Measurements from ENCODE around the gene GATB.

GATB gene

GRCh38 chr4:151782296-151782695 lies 21.5 kb upstream of the GATB start:
- no peak overlapping the region for H2BK120ac ChIP-seq (ENCODE audit: low read depth, low read length)
- no peak overlapping the region for H3K27ac ChIP-seq (replicated peaks; ENCODE audit: low read length)
- H2BK12ac ChIP-seq (ENCODE audit: low read length) = no peak overlapping the region
- H3K9ac ChIP-seq (ENCODE audit: low read depth, low read length, poor library complexity) = no peak overlapping the region
- H3K27me3 ChIP-seq (ENCODE audit: control insufficient read depth in 3 of 3, insufficient read depth in 3 of 3, low read depth in 1 of 3, low read length in 3 of 3) = peaks cover 0 to 6% (median 0%) of the 10 kb centered on the region in 3 experiments
- no peaks in the 10 kb centered on the region for H3K79me1 ChIP-seq (ENCODE audit: low read depth, low read length)
- no peak overlapping the region for H3K4me3 ChIP-seq (ENCODE audit: low read length in 2 of 2)
- no peak overlapping the region for H4K91ac ChIP-seq (ENCODE audit: low read depth, low read length, poor library complexity)
- DNase-seq (ENCODE audit: low spot score) = no peak
- no peak overlapping the region for H3K4me2 ChIP-seq (ENCODE audit: insufficient read depth, low read length, poor library complexity, severe bottlenecking)
- no peaks in the 10 kb centered on the region for H3K9me3 ChIP-seq (replicated peaks in 1 of 2; ENCODE audit: control insufficient read depth in 2 of 2, insufficient read depth in 1 of 2, low read depth in 1 of 2, low read length in 2 of 2)
- no peak overlapping the region for H2AK5ac ChIP-seq (ENCODE audit: low read depth, low read length)
- no peak overlapping the region for H2BK15ac ChIP-seq (ENCODE audit: low read length)
- H2BK5ac ChIP-seq (ENCODE audit: low read length) = no peak overlapping the region
- H3K14ac ChIP-seq (ENCODE audit: low read length) = no peak overlapping the region
- H4K8ac ChIP-seq (ENCODE audit: low read depth, low read length) = no peak overlapping the region
- H3K23ac ChIP-seq (ENCODE audit: low read depth, low read length, poor library complexity) = no peak overlapping the region
- no CpG with 5 or more reads among the region's 1 CpG for WGBS, 2 donors (ENCODE audit: extremely low coverage in 2 of 2, insufficient read length in 2 of 2, insufficient replicate concordance in 1 of 2)
- H3K4me1 ChIP-seq (ENCODE audit: control insufficient read depth in 2 of 2, insufficient read depth in 1 of 2, low read depth in 1 of 2, low read length in 2 of 2) = peaks cover 0 to 6% of the 10 kb centered on the region in 2 donors
- H3K4ac ChIP-seq (ENCODE audit: low read length) = no peak overlapping the region
- H3K36me3 ChIP-seq (replicated peaks in 1 of 2; ENCODE audit: control insufficient read depth in 2 of 2, insufficient read depth in 2 of 2, low read length in 2 of 2) = no peaks in the 10 kb centered on the region
- H2AFZ ChIP-seq (ENCODE audit: low read length) = no peak overlapping the region
- H3K18ac ChIP-seq (ENCODE audit: low read length) = no peak overlapping the region

- Histone ChIP-seq H4K91ac (ENCODE audit: low read depth, low read length, poor library complexity) (no peak overlapping the region), H3K14ac (ENCODE audit: low read length) (no peak overlapping the region), H3K36me3 (replicated peaks in 1 of 2; ENCODE audit: control insufficient read depth in 2 of 2, insufficient read depth in 2 of 2, low read length in 2 of 2) (no peaks in the 10 kb centered on the region), H3K4ac (ENCODE audit: low read length) (no peak overlapping the region), H3K27ac (replicated peaks; ENCODE audit: low read length) (no peak overlapping the region), H2AK5ac (ENCODE audit: low read depth, low read length) (no peak overlapping the region), H3K4me3 (ENCODE audit: low read length in 2 of 2) (no peak overlapping the region), H3K9me3 (replicated peaks in 1 of 2; ENCODE audit: control insufficient read depth in 2 of 2, insufficient read depth in 1 of 2, low read depth in 1 of 2, low read length in 2 of 2) (no peaks in the 10 kb centered on the region), H4K8ac (ENCODE audit: low read depth, low read length) (no peak overlapping the region), H3K4me2 (ENCODE audit: insufficient read depth, low read length, poor library complexity, severe bottlenecking) (no peak overlapping the region), H2AFZ (ENCODE audit: low read length) (no peak overlapping the region), H3K9ac (ENCODE audit: low read depth, low read length, poor library complexity) (no peak overlapping the region), H2BK15ac (ENCODE audit: low read length) (no peak overlapping the region), H3K79me1 (ENCODE audit: low read depth, low read length) (no peaks in the 10 kb centered on the region), H2BK120ac (ENCODE audit: low read depth, low read length) (no peak overlapping the region), H3K27me3 (ENCODE audit: control insufficient read depth in 3 of 3, insufficient read depth in 3 of 3, low read depth in 1 of 3, low read length in 3 of 3) (peaks cover 0 to 6% (median 0%) of the 10 kb centered on the region in 3 experiments), H3K18ac (ENCODE audit: low read length) (no peak overlapping the region), H2BK5ac (ENCODE audit: low read length) (no peak overlapping the region), H3K23ac (ENCODE audit: low read depth, low read length, poor library complexity) (no peak overlapping the region), H2BK12ac (ENCODE audit: low read length) (no peak overlapping the region), H3K4me1 (ENCODE audit: control insufficient read depth in 2 of 2, insufficient read depth in 1 of 2, low read depth in 1 of 2, low read length in 2 of 2) (peaks cover 0 to 3% of the 10 kb centered on the region in 2 donors)
- DNase-seq (ENCODE audit: low spot score) = no peak
- whole genome bisulfite sequencing, 2 donors (ENCODE audit: extremely low coverage in 2 of 2, insufficient read length in 2 of 2, insufficient replicate concordance in 1 of 2) = no CpG with 5 or more reads among the region's 5 CpGs
These were observed 20.2 kb upstream of the GATB start for GRCh38 chr4:151781026-151781425.

- H3K4me2 ChIP-seq (ENCODE audit: insufficient read depth, low read length, poor library complexity, severe bottlenecking) = no peak overlapping the region
- no peaks in the 10 kb centered on the region for H3K36me3 ChIP-seq (replicated peaks in 1 of 2; ENCODE audit: control insufficient read depth in 2 of 2, insufficient read depth in 2 of 2, low read length in 2 of 2)
- no peak overlapping the region for H3K9ac ChIP-seq (ENCODE audit: low read depth, low read length, poor library complexity)
- H3K9me3 ChIP-seq (replicated peaks in 1 of 2; ENCODE audit: control insufficient read depth in 2 of 2, insufficient read depth in 1 of 2, low read depth in 1 of 2, low read length in 2 of 2) = no peaks in the 10 kb centered on the region
- H4K8ac ChIP-seq (ENCODE audit: low read depth, low read length) = no peak overlapping the region
- H2BK5ac ChIP-seq (ENCODE audit: low read length) = no peak overlapping the region
- no peak overlapping the region for H2BK12ac ChIP-seq (ENCODE audit: low read length)
- no peak overlapping the region for H3K14ac ChIP-seq (ENCODE audit: low read length)
- H4K91ac ChIP-seq (ENCODE audit: low read depth, low read length, poor library complexity) = no peak overlapping the region
- H3K79me1 ChIP-seq (ENCODE audit: low read depth, low read length) = no peaks in the 10 kb centered on the region
- H3K4ac ChIP-seq (ENCODE audit: low read length) = no peak overlapping the region
- no peak overlapping the region for H3K23ac ChIP-seq (ENCODE audit: low read depth, low read length, poor library complexity)
- no peak for DNase-seq (ENCODE audit: low spot score)
- H3K27me3 ChIP-seq (ENCODE audit: control insufficient read depth in 3 of 3, insufficient read depth in 3 of 3, low read depth in 1 of 3, low read length in 3 of 3) = peaks cover 0 to 6% (median 0%) of the 10 kb centered on the region in 3 experiments
- no peak overlapping the region for H2BK15ac ChIP-seq (ENCODE audit: low read length)
- no peaks in the 10 kb centered on the region for H3K4me1 ChIP-seq (ENCODE audit: control insufficient read depth in 2 of 2, insufficient read depth in 1 of 2, low read depth in 1 of 2, low read length in 2 of 2)
- WGBS, 2 donors (ENCODE audit: extremely low coverage in 2 of 2, insufficient read length in 2 of 2, insufficient replicate concordance in 1 of 2) = no CpG with 5 or more reads among the region's 1 CpG
- H3K18ac ChIP-seq (ENCODE audit: low read length) = no peak overlapping the region
- H2AK5ac ChIP-seq (ENCODE audit: low read depth, low read length) = no peak overlapping the region
- no peak overlapping the region for H2AFZ ChIP-seq (ENCODE audit: low read length)
- H2BK120ac ChIP-seq (ENCODE audit: low read depth, low read length) = no peak overlapping the region
- H3K27ac ChIP-seq (replicated peaks; ENCODE audit: low read length) = no peak overlapping the region
- no peak overlapping the region for H3K4me3 ChIP-seq (ENCODE audit: low read length in 2 of 2)
These were observed 16.7 kb upstream of the GATB start for GRCh38 chr4:151777471-151777870.

GRCh38 chr4:151774324-151774723 lies 13.5 kb upstream of the GATB start:
- no peak overlapping the region for H3K4me3 ChIP-seq (ENCODE audit: low read length in 2 of 2)
- no peak overlapping the region for H3K23ac ChIP-seq (ENCODE audit: low read depth, low read length, poor library complexity)
- no peak overlapping the region for H4K8ac ChIP-seq (ENCODE audit: low read depth, low read length)
- no peak overlapping the region for H2BK15ac ChIP-seq (ENCODE audit: low read length)
- no peaks in the 10 kb centered on the region for H3K4me1 ChIP-seq (ENCODE audit: control insufficient read depth in 2 of 2, insufficient read depth in 1 of 2, low read depth in 1 of 2, low read length in 2 of 2)
- no peaks in the 10 kb centered on the region for H3K27me3 ChIP-seq (ENCODE audit: control insufficient read depth in 3 of 3, insufficient read depth in 3 of 3, low read depth in 1 of 3, low read length in 3 of 3)
- no peak overlapping the region for H4K91ac ChIP-seq (ENCODE audit: low read depth, low read length, poor library complexity)
- H3K9me3 ChIP-seq (replicated peaks in 1 of 2; ENCODE audit: control insufficient read depth in 2 of 2, insufficient read depth in 1 of 2, low read depth in 1 of 2, low read length in 2 of 2) = no peaks in the 10 kb centered on the region
- H3K4me2 ChIP-seq (ENCODE audit: insufficient read depth, low read length, poor library complexity, severe bottlenecking) = no peak overlapping the region
- no peak overlapping the region for H3K14ac ChIP-seq (ENCODE audit: low read length)
- no peaks in the 10 kb centered on the region for H3K36me3 ChIP-seq (replicated peaks in 1 of 2; ENCODE audit: control insufficient read depth in 2 of 2, insufficient read depth in 2 of 2, low read length in 2 of 2)
- no peak overlapping the region for H3K18ac ChIP-seq (ENCODE audit: low read length)
- H2AFZ ChIP-seq (ENCODE audit: low read length) = no peak overlapping the region
- H3K79me1 ChIP-seq (ENCODE audit: low read depth, low read length) = no peaks in the 10 kb centered on the region
- no peak for DNase-seq (ENCODE audit: low spot score)
- H2BK5ac ChIP-seq (ENCODE audit: low read length) = no peak overlapping the region
- H2BK120ac ChIP-seq (ENCODE audit: low read depth, low read length) = no peak overlapping the region
- H3K27ac ChIP-seq (replicated peaks; ENCODE audit: low read length) = no peak overlapping the region
- H2AK5ac ChIP-seq (ENCODE audit: low read depth, low read length) = no peak overlapping the region
- no peak overlapping the region for H3K9ac ChIP-seq (ENCODE audit: low read depth, low read length, poor library complexity)
- H3K4ac ChIP-seq (ENCODE audit: low read length) = no peak overlapping the region
- no peak overlapping the region for H2BK12ac ChIP-seq (ENCODE audit: low read length)

Data from neuronal stem cell (in vitro differentiated cells).